ENCODE results near the gene RPL38. TPM values are rescaled to one million over a fixed set of nuclear protein-coding genes. Genes with fewer than 3 reads are reported as not detected.
"Not testable (repeated sequence)": the region's sequence is repeated elsewhere in the genome, so short reads cannot be mapped to it uniquely, and the experiment has no call there.

RPL38 gene
- total RNA-seq, 2 experiments from 2014 or later, result 1,601 to 1,608 TPM

- H3K36me3 Mint-ChIP-seq, result no peaks in the 10 kb centered on the region
- peaks cover 30% of the 10 kb centered on the region for H3K27me3 Mint-ChIP-seq
- no peaks in the 10 kb centered on the region for H3K4me1 Mint-ChIP-seq
- no peak overlapping the region for H3K27ac Mint-ChIP-seq
- no peaks in the 10 kb centered on the region for H3K9me3 Mint-ChIP-seq
- no peak overlapping the region for H3K4me3 Mint-ChIP-seq
- peak; percentile 37 for DNase-seq
Measured at GRCh38 chr17:74176546-74177001, 26.9 kb upstream of the RPL38 start.

GRCh38 chr17:74177018-74177450, 26.4 kb upstream of the RPL38 start:
- H3K27me3 Mint-ChIP-seq, result peaks cover 30% of the 10 kb centered on the region
- no peak overlapping the region for H3K4me3 Mint-ChIP-seq
- no peaks in the 10 kb centered on the region for H3K9me3 Mint-ChIP-seq
- no peak for DNase-seq
- H3K36me3 Mint-ChIP-seq, result no peaks in the 10 kb centered on the region
- no peaks in the 10 kb centered on the region for H3K4me1 Mint-ChIP-seq
- no peak overlapping the region for H3K27ac Mint-ChIP-seq

GRCh38 chr17:74179576-74179975, 23.9 kb upstream of the RPL38 start:
- Mint-ChIP-seq H3K36me3 (no peaks in the 10 kb centered on the region), H3K4me3 (no peak overlapping the region), H3K27me3 (peaks cover 30% of the 10 kb centered on the region), H3K27ac (no peak overlapping the region), H3K4me1 (no peaks in the 10 kb centered on the region), H3K9me3 (no peaks in the 10 kb centered on the region)
- no peak for DNase-seq

- Mint-ChIP-seq H3K27ac (no peak overlapping the region), H3K36me3 (no peaks in the 10 kb centered on the region), H3K4me1 (no peaks in the 10 kb centered on the region), H3K4me3 (no peak overlapping the region), H3K27me3 (peaks cover 34% of the 10 kb centered on the region), H3K9me3 (no peaks in the 10 kb centered on the region)
- no peak for DNase-seq
Measured at GRCh38 chr17:74180336-74180735, 23.1 kb upstream of the RPL38 start.

GRCh38 chr17:74181341-74181740, 22.1 kb upstream of the RPL38 start:
- H3K36me3 Mint-ChIP-seq, result no peaks in the 10 kb centered on the region
- no peaks in the 10 kb centered on the region for H3K4me1 Mint-ChIP-seq
- H3K27me3 Mint-ChIP-seq, result peaks cover 38% of the 10 kb centered on the region
- no peak overlapping the region for H3K27ac Mint-ChIP-seq
- no peak for DNase-seq
- H3K9me3 Mint-ChIP-seq, result no peaks in the 10 kb centered on the region
- H3K4me3 Mint-ChIP-seq, result no peak overlapping the region

- no peak for DNase-seq
- no peaks in the 10 kb centered on the region for H3K4me1 Mint-ChIP-seq
- no peak overlapping the region for H3K27ac Mint-ChIP-seq
- H3K9me3 Mint-ChIP-seq, result no peaks in the 10 kb centered on the region
- no peaks in the 10 kb centered on the region for H3K36me3 Mint-ChIP-seq
- H3K27me3 Mint-ChIP-seq, result peaks cover 36% of the 10 kb centered on the region
- H3K4me3 Mint-ChIP-seq, result no peak overlapping the region
Measured at GRCh38 chr17:74182041-74182723, 21.3 kb upstream of the RPL38 start.

GRCh38 chr17:74183411-74183810, 20.1 kb upstream of the RPL38 start:
- Mint-ChIP-seq H3K27me3 (peaks cover 33% of the 10 kb centered on the region), H3K4me3 (no peak overlapping the region), H3K36me3 (no peaks in the 10 kb centered on the region), H3K4me1 (no peaks in the 10 kb centered on the region), H3K9me3 (no peaks in the 10 kb centered on the region), H3K27ac (no peak overlapping the region)
- DNase-seq, result no peak

GRCh38 chr17:74185571-74186185, 17.8 kb upstream of the RPL38 start:
- Mint-ChIP-seq H3K36me3 (no peaks in the 10 kb centered on the region), H3K4me3 (no peak overlapping the region), H3K27me3 (peaks cover 25% of the 10 kb centered on the region), H3K27ac (no peak overlapping the region), H3K9me3 (peaks cover 2% of the 10 kb centered on the region), H3K4me1 (no peaks in the 10 kb centered on the region)
- no peak for DNase-seq

- Mint-ChIP-seq H3K27me3 (peaks cover 25% of the 10 kb centered on the region), H3K4me3 (no peak overlapping the region), H3K9me3 (peaks cover 2% of the 10 kb centered on the region), H3K36me3 (no peaks in the 10 kb centered on the region), H3K4me1 (no peaks in the 10 kb centered on the region), H3K27ac (no peak overlapping the region)
- DNase-seq, result no peak
Measured at GRCh38 chr17:74186498-74186897, 17.0 kb upstream of the RPL38 start.

- Mint-ChIP-seq H3K4me3 (no peak overlapping the region), H3K4me1 (no peaks in the 10 kb centered on the region), H3K9me3 (peaks cover 2% of the 10 kb centered on the region), H3K27me3 (peaks cover 25% of the 10 kb centered on the region), H3K27ac (no peak overlapping the region), H3K36me3 (no peaks in the 10 kb centered on the region)
- DNase-seq, result no peak
Measured at GRCh38 chr17:74187761-74188160, 15.7 kb upstream of the RPL38 start.

- not testable (repeated sequence) for H3K4me1 Mint-ChIP-seq, H3K4me3 Mint-ChIP-seq, DNase-seq, H3K27ac Mint-ChIP-seq, H3K9me3 Mint-ChIP-seq, H3K36me3 Mint-ChIP-seq
- H3K27me3 Mint-ChIP-seq, result peaks cover 25% of the 10 kb centered on the region
Measured at GRCh38 chr17:74188687-74189086, 14.8 kb upstream of the RPL38 start.

- Mint-ChIP-seq H3K27me3 (peaks cover 19% of the 10 kb centered on the region), H3K4me3 (no peak overlapping the region), H3K4me1 (no peaks in the 10 kb centered on the region), H3K27ac (no peak overlapping the region), H3K36me3 (no peaks in the 10 kb centered on the region), H3K9me3 (peaks cover 2% of the 10 kb centered on the region)
- DNase-seq, result no peak
Measured at GRCh38 chr17:74190154-74190553, 13.3 kb upstream of the RPL38 start.

- no peak overlapping the region for H3K4me3 Mint-ChIP-seq
- peaks cover 18% of the 10 kb centered on the region for H3K27me3 Mint-ChIP-seq
- H3K9me3 Mint-ChIP-seq, result peaks cover 2% of the 10 kb centered on the region
- no peaks in the 10 kb centered on the region for H3K4me1 Mint-ChIP-seq
- H3K36me3 Mint-ChIP-seq, result no peaks in the 10 kb centered on the region
- no peak overlapping the region for H3K27ac Mint-ChIP-seq
- DNase-seq, result no peak
Measured at GRCh38 chr17:74190807-74191406, 12.6 kb upstream of the RPL38 start.

GRCh38 chr17:74192950-74193781, 10.3 kb upstream of the RPL38 start:
- Mint-ChIP-seq H3K9me3 (peaks cover 2% of the 10 kb centered on the region), H3K27me3 (peaks cover 8% of the 10 kb centered on the region), H3K36me3 (no peaks in the 10 kb centered on the region)

GRCh38 chr17:74194682-74195081, 8.8 kb upstream of the RPL38 start:
- Mint-ChIP-seq H3K9me3 (peaks cover 2% of the 10 kb centered on the region), H3K27me3 (peaks cover 16% of the 10 kb centered on the region), H3K36me3 (no peaks in the 10 kb centered on the region), H3K27ac (no peak overlapping the region), H3K4me3 (no peak overlapping the region), H3K4me1 (peaks cover 6% of the 10 kb centered on the region)
- no peak for DNase-seq

More at GRCh38 chr17:74192950-74193781, 10.3 kb upstream of the RPL38 start:
- Mint-ChIP-seq H3K4me3 (no peak overlapping the region), H3K27ac (no peak overlapping the region), H3K4me1 (no peaks in the 10 kb centered on the region)
- DNase-seq, result no peak

Data from activated naive CD8-positive, alpha-beta T cell treated with anti-CD3 and anti-CD28 coated beads for 36 hours (primary cell).